ES-I3 (cell line): ENCODE results near the gene SERPINA4.

Experiments used
- H3K36me3 ChIP-seq: 2 replicates; pipeline ENCODE4 v1.6.1; 2013; ENCODE audit warnings: mild to moderate bottlenecking, low read length, control low read depth, moderate library complexity; ENCODE audit not compliant: insufficient read depth
- H3K4me1 ChIP-seq: 2 replicates; pipeline ENCODE4 v1.6.1; 2013; ENCODE audit warnings: mild to moderate bottlenecking, control low read depth, low read length; ENCODE audit not compliant: insufficient read depth
- H3K9ac ChIP-seq: 2 replicates; pipeline ENCODE4 v1.6.1; 2013; ENCODE audit warnings: low read depth, mild to moderate bottlenecking, low read length, moderate library complexity
- H3K9me3 ChIP-seq: 2 replicates; pipeline ENCODE4 v1.6.1; 2013; ENCODE audit warnings: mild to moderate bottlenecking, low read length, moderate library complexity; ENCODE audit not compliant: control insufficient read depth, insufficient read depth

SERPINA4 gene, protein sequence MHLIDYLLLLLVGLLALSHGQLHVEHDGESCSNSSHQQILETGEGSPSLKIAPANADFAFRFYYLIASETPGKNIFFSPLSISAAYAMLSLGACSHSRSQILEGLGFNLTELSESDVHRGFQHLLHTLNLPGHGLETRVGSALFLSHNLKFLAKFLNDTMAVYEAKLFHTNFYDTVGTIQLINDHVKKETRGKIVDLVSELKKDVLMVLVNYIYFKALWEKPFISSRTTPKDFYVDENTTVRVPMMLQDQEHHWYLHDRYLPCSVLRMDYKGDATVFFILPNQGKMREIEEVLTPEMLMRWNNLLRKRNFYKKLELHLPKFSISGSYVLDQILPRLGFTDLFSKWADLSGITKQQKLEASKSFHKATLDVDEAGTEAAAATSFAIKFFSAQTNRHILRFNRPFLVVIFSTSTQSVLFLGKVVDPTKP

DNA sequence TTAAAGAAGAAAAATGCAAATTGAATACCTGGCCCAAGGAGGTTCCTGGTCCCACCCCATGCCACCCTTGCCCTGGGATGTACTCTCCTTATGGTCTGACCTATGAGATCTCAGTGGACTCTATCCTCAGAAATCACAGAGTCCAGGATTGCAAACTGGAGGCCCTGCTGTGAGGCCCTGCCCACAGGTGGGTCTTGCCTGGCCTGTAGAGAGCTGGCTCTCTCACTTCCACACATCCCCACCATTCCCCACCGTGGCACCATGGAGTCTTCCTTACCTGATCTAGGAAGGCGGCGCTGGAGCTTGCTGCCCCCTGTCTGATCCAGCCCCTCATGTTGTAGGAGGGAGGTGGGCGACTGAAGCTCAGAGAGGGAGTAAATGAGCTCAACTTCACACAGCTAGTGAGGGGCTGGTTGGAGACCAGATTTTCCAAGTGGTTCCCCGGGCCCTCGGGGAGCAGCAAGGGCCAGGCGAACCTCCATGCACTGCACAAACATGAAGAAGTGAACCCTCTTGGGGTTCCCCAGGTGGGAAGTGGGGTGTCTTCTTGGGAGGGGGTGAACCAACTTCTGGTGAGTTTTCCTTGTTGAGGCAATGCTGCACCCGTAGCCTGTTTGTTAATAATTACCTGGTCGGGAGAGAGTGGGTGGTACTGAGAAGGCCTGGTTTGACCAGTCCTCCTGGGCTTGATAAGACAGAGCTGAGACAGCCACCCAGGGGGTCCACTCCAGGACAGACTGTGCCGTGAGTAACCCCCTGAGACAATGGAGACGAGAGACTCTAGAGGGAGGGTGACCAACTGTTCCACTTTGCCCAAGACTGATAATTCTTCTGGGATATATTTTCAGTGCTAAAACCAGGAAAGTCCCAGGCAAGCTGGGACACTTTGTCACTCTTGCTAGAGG lies at the start of gene SERPINA4:
Gene SERPINA4, plus strand, starts transcription at position 692 of the 905 bp plus-strand sequence. CDS start 2,041 bp downstream, outside the sequence.
- Histone ChIP-seq H3K36me3 (no peaks in the 10 kb centered on the region), H3K9me3 (no peaks in the 10 kb centered on the region), H3K9ac (no peak within 1 kb of the TSS), H3K4me1 (no peaks in the 10 kb centered on the region)

DNA sequence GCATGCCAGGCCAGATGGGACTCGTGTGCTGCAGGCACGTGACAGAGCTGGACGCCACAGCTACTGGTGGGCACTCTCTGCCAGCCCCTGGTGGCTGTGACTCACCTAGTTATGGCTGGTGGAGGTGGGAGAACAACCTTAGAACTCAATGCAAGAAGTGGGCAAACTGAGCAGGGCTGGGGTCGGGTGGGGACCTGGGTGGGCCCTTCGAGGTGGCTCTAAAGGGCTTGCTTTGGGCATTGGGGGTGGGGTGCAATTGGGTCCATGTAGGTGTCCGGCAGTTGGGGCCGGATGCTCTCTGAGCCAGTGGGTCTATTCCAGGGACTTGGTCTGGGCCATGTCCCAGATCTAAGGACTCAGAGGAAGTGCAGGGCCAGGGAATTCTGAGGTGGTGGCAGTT lies 46.9 kb upstream of the SERPINA4 start:
- Histone ChIP-seq H3K36me3 (no peaks in the 10 kb centered on the region), H3K4me1 (peaks cover 12% of the 10 kb centered on the region; the same call in 1 of the 2 replicates), H3K9me3 (no peaks in the 10 kb centered on the region), H3K9ac (no peak overlapping the region)

DNA sequence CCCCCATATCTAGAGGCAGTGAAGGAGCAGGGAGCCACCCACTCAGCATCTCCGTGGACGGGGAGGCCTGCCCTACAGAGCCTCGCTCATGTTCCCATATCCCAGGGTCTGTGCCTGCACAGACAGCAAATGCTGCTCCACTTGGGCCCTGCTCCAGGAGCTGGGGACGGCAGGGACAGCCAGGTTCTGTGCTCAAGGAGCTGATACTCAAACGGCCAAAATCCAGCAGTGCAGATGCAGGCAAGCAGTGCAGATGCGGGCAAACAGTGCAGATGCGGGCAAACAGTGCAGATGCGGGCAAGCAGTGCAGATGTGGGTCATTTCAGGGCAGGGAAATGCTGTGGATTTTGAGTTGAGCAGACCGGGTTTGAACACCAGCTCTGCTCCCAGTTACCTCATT lies 45.8 kb upstream of the SERPINA4 start:
- Histone ChIP-seq H3K36me3 (no peaks in the 10 kb centered on the region), H3K9me3 (no peaks in the 10 kb centered on the region), H3K4me1 (peaks cover 12% of the 10 kb centered on the region; the same call in 1 of the 2 replicates), H3K9ac (no peak overlapping the region)

DNA sequence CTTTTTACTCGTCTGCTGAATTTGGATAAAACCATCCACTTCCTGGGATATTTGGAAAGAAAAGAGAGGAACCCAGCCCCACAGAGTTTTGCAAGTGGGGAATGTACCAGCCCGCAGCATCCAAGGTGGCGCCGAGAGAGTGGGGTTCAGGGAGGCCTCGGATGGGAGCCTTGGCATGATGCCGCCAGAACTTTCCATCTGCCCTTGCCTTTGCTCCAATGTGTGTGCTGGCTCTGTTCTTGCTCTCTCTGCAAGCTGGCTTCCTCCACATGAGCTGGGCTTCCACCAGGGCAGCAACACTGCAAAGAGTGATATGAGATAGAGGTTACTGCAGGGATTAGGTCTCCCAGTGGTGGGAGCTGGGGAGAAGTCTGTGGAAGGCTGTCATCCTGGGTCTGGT lies 45.4 kb upstream of the SERPINA4 start:
- no peaks in the 10 kb centered on the region for H3K9me3 ChIP-seq
- H3K4me1 ChIP-seq = peaks cover 12% of the 10 kb centered on the region; the same call in 1 of the 2 replicates
- no peaks in the 10 kb centered on the region for H3K36me3 ChIP-seq
- H3K9ac ChIP-seq = no peak overlapping the region

DNA sequence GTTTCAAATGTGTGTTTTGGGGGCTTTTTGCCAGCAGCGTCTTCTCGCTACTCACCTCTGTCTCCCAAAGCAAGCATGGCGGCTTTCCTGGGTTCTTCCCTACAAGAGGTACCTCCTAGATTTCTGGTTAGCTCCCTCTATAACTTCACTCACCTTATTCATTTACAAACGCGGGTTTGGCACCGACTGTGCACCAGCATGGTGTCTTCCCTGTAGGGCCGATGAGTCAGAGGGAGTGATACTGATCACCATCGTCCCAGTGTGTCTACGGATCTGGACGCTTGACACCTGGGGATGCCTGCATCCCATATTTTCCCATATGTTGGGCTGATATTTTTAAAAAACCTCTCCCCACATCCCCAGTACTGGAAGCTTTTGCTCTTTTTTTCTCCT lies 44.0 kb upstream of the SERPINA4 start:
- no peak overlapping the region for H3K9ac ChIP-seq
- no peaks in the 10 kb centered on the region for H3K36me3 ChIP-seq
- peaks cover 12% of the 10 kb centered on the region; the same call in 1 of the 2 replicates for H3K4me1 ChIP-seq
- no peaks in the 10 kb centered on the region for H3K9me3 ChIP-seq

DNA sequence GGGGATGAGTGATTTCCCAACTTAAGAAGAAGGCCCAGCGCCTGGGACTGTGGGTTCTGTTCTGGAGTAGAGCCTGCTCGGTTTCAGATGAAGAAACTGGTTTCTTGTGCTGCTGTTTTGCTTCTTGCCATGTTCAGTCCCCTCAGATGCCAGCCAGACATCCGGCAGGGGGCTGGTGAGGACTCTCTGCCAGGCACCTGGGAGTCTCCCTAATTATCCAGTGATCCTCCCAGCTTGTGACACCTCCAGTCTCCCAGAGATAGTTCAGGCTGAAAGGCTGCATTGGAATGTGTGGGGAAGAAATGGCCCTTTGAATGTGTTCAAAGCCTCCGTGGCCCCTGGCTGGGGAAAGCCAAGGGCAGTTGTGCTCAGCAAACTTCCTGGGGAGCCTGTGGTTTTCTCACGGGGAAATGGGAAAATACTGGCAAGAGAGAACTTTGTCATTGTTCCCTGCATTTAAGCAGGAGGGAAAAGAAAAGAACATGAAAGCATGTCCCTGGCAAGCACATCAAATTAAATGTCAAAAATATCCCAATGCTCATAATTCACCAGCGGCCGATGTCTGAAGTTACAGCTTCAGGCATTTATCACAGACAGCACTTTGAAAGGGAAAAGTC lies 43.5 kb upstream of the SERPINA4 start:
- Histone ChIP-seq H3K36me3 (no peaks in the 10 kb centered on the region), H3K4me1 (peaks cover 12% of the 10 kb centered on the region; the same call in 1 of the 2 replicates), H3K9me3 (no peaks in the 10 kb centered on the region), H3K9ac (no peak overlapping the region)

DNA sequence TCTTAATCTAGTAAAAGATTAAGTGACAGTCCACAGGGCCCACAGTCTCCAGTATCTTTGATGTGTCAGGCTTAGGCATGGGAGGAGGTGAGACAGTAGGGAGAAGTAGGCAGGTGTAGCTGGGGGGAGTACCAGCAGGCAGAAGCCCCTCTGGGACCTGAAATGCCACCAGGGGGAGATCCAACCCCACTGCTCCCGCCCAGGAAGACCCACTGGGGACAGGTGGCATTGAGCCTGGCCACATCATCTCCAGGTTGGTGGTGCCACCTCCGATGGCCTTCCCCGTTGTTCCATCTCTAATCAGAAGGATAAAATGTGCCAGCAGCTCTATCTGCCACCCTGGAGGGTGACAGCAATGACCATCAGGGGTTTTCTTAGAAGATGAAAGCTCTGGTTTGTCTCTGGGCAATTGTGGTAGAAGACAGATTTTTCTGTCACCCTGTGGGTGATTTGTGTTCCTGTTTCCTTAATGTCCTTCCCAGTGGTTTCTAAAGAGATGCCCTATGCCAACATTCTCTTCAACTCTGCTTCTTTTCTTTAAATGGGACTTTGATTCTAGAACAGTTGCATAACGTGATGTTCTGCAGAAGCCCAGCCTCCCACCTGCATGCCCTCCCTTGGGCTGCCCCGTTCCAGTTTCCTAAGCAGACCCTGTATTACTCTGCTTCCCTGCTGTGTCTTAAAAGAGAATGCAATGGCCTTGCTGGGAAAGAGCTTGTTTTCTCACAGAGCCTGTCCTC lies 39.7 kb upstream of the SERPINA4 start:
- H3K36me3 ChIP-seq = no peaks in the 10 kb centered on the region
- peaks cover 12% of the 10 kb centered on the region; the same call in 1 of the 2 replicates for H3K4me1 ChIP-seq
- no peak overlapping the region for H3K9ac ChIP-seq
- no peaks in the 10 kb centered on the region for H3K9me3 ChIP-seq

DNA sequence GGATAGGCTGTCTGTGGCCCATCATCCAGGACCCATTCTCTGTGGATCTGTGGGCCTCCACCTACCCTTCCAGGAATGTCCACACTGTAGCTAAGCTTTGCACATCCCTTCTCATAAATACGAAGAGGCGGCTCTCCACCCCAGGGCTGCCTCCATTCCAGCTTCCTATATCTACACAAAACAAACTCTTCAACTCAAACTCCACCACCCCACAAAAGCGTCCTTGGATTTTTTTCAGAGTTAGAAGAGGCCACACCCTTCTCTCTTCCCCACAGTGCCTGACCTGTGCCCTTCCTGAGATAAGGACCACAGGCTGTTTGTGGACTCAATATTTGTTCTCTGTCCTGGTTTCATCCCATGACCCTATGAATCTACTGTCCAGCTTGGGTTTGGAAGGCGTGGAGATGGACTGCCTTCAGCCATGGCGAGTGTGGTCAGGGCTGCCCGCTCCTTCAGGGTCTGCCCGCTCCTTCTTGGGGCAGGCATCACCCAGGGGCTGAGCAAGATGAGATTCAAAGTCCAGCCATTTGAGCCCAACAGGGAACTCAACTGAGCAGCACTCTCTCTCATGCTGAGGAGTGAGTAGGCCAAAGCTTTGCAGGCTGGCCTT lies 39.0 kb upstream of the SERPINA4 start:
- no peak overlapping the region for H3K9ac ChIP-seq

DNA sequence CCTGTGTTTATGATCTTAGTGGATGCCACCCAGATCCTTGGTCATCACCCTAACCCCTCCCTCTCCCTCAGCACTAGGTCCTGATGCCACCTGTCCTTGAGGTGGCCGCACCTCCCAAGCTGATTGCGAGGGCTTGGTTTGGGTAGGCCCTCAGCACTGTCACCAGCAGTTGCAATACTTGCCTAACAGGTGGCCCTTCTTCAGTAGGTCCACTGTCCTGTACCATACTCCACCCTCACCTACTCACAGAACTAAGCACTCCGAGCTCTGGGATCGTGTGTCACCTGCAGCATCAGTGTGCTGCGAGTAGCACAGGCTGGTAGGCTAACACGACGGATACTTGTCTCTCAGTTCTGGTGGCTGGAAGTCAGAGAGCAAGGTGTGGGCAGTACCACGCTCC lies 38.0 kb upstream of the SERPINA4 start:
- no peaks in the 10 kb centered on the region for H3K4me1 ChIP-seq
- H3K9ac ChIP-seq = no peak overlapping the region
- no peaks in the 10 kb centered on the region for H3K9me3 ChIP-seq
- H3K36me3 ChIP-seq = no peaks in the 10 kb centered on the region

More for the DNA sequence above, 39.0 kb upstream of the SERPINA4 start:
- peaks cover 8% of the 10 kb centered on the region; the same call in 1 of the 2 replicates for H3K4me1 ChIP-seq
- no peaks in the 10 kb centered on the region for H3K36me3 ChIP-seq
- H3K9me3 ChIP-seq = no peaks in the 10 kb centered on the region

DNA sequence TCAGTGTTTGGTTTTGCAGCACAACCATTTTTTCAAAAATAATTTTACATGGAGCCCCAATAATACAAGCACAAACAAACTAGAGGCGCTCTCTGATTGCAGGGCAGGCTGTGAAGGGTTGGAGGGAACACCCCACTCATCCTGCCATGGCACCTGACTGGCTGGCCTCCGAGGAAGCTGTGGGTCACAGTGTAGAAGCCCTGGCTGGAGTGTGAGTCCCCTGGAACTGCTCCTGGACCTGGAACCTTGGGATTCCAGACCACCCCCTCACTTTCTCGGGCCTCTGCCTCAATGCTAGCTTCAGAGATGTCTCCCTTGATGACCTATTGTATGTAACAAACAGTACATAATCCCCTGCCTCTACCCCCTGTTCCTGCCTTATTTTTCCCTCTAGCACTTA lies 37.1 kb upstream of the SERPINA4 start:
- no peaks in the 10 kb centered on the region for H3K9me3 ChIP-seq
- no peak overlapping the region for H3K9ac ChIP-seq
- no peaks in the 10 kb centered on the region for H3K4me1 ChIP-seq
- H3K36me3 ChIP-seq = no peaks in the 10 kb centered on the region

DNA sequence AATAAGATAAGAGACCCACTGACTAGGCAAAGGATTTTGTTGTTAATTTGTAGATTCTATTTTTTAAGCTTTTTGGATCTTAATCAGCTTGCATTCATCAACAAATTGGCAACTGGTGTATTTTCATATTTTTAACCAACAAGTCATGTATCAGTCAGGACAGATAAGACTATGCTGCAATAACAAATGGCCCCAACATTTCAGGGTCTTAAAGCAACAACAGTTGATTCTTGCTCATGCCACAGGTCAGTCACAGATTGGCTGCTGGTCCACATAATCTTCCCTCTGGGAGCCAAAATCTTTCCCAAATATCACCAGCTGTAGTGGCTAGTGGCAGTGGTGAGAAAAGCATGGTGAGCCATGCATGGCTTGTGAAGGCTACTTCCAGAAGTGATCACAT lies 30.1 kb upstream of the SERPINA4 start:
- Histone ChIP-seq H3K9me3 (no peaks in the 10 kb centered on the region), H3K36me3 (no peaks in the 10 kb centered on the region), H3K9ac (no peak overlapping the region), H3K4me1 (no peaks in the 10 kb centered on the region)

DNA sequence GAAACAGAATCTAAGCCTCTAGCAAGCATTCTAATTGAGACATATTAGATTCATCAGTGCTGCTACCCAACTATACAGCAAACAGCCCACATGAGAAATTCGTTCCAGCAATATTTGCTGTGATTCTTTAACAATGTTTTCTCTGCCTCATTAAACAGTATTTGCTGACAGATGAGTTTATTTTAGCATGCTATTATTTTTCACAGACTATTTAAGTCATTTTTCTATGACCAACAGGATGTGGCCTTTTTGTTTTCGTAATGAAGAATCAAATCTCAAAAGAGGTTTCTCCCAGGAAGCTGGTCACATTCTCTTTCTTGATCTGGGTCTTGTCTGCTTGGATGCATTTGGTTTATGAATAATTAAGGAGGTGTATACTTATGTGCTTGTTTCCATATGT lies 28.8 kb upstream of the SERPINA4 start:
- Histone ChIP-seq H3K9me3 (no peaks in the 10 kb centered on the region), H3K36me3 (no peaks in the 10 kb centered on the region), H3K9ac (no peak overlapping the region), H3K4me1 (no peaks in the 10 kb centered on the region)

DNA sequence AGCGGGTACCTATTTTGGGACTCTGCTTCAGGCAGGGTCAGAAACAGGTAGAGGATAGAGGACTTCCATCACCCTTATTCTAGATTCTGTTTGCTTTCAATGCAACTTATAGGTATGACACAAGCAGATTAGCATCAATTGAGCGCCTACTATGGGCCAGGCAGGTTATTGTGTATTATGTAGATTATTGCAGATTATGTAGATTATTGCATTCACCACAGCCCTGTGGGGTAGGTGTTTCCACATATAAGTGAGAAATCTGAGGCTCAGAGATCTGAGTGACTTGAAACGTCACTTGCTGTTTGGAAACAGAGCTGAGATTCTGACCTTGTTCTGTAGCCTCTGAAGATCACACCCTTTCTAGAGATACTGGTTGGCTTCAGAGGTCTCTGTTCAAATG lies 25.7 kb upstream of the SERPINA4 start:
- Histone ChIP-seq H3K9me3 (no peaks in the 10 kb centered on the region), H3K36me3 (no peaks in the 10 kb centered on the region), H3K4me1 (no peaks in the 10 kb centered on the region), H3K9ac (no peak overlapping the region)
